ENCODE results near the gene MDP1.

Gene MDP1

DNA sequence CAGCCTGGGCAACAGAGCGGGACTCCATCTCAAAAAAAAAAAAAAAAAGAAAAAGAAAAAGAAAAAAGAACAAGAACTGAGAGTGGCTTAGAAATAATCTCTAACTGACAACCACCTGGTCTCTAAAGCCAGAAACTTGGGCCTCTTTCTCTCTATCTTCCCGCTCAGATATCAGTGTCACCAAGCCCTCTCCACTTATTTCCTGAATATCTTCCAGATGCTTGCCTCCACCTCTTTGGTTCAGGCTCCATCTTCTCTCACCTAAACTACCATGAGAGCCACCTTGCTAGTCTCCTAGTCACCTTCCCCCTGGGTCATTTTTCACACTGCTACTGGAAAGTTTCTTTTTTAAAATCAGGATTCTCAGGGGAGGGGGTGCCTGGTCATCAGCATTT, 18.8 kb downstream of the MDP1 start:
- no peak for DNase-seq

DNA sequence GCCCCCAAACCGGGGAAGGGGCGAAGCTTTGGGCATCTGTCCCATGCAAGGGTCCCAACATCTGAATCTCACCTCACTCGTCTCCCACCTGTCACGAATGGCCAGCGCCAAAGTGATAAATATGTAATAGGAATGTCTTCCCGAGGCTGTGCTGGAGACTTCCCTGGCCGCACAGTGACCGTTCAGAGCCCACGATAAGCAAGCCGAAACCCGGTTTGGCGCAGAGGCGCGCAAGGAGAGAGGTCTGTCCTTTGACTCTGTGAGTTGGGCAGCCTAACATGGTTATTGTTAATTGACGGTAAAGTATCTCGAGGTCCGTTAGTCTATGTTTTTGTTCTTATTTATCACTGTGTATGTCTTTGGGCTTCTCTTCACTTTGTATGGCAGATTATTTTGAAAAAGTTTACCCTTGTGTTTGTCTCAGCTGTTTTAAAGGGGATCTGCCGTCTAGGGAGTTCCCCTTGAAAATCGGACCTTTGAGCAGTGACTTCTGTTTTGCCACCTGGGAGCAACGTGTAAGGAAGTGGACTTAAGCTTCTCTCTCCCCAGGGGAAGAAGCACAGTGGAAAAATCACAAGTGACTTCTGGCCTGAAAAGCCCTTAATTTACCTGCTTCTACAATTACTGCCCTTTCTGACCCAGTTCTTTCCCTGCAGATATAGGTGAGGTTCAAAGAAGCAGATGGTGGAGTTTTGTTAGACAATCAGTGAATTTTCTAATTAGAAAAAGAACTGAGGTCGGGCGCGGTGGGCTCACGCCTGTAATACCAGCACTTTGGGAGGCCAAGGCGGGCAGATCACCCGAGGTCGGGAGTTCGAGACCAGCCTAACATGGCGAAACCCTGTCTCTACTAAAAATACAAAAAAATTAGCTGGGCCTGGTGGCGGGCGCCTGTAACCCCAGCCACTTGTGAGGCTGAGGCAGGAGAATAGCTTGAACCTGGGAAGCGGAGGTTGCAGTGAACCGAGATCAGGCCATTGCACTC, 19.5 kb downstream of the MDP1 start:
- no peak for DNase-seq

DNA sequence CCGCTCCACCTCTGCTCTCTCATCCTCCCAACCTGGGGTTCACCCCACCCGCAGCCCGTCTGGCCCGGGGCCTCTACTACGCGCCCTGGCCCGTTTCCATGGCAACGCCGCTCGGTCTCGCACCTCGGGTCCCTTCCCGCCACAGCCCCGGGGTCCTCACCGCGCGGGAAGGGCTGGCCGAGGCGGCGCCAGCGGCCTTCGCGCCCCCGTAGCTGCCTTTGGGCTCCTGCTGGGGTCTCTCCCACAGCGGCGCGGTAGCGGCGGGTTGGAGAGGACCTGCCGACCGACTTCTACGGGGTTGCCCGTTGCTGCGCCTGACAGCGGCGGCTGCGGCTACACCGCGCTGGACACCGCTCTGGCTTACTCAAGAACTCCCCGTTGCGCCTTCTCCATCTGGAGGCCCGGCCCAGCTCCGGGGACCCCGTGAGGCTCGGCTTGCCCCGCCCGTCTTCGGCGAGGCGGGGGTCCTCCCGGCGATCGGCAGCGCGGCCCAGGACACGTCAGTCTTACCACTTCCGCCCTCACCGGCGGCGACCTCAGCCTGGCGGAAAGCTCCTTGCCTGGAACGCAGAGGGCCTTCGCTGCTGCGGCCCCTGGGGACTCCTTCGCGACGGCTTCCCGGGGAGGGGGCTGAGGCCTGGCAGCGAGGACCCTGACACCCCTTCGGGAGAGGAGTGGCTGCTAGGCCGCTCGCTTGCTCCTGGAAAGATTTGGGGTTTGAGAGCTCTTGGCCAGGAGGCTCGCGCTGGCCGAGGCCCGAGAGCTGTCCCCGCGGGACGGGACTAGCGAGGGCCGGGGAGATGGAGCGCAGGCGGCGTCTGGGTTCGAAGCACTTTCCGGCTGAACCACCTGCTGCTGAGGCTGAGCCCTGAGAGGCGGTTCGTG, 20.4 kb downstream of the MDP1 start, which contains the start of gene TM9SF1:
Gene TM9SF1, minus strand, starts transcription at position 256 of the 885 bp plus-strand sequence. CDS start 422 bp downstream, outside the sequence.
- no peak for DNase-seq

DNA sequence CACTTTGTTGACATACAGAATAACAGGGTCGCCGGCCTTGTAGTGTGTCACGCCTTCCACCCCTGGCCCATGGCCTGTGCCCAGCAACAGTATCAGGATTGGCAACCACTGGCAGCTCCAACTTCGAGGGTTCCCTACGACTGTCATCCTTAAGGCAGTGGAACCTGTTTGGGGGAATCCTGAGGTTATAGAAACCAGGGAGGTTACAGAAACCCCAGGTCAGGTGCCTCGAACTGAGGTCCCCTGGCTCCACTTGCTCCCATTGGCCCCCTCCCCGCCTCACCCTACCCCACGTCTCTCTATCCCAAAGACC, 21.0 kb downstream of the MDP1 start:
- no peak for DNase-seq

DNA sequence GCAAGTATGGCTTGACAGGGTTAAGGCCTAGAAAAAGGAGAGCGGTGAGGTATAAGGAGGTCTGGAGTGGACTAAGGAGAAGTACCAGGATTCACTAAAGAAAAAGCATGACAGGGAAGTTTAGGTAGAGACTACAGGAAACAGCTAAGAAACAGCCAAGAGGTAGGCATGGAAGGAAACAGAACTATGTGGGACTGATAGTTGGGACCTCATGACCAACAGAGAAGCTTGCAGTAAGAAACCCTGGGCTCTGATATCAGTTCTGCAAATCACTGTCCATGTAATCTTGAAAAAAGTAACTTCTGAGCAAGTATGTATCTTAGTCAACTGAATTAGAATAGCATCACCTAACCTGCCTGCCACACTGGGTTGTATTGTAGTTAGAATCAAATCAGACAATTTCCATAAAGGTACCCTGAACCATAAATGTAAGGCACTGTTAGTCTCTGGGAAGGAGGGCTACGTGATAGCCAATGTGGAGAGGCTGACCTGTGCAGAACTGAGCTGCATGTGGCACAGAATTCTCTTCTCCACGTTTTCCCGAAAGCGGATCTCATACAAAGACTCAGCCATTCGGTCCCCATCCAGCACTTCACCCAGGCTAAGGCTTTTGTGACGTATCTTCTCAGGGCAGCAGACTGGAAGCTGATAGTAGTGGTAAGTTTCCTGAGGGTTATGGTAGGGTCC, 21.5 kb downstream of the MDP1 start:
- no peak for DNase-seq

DNA sequence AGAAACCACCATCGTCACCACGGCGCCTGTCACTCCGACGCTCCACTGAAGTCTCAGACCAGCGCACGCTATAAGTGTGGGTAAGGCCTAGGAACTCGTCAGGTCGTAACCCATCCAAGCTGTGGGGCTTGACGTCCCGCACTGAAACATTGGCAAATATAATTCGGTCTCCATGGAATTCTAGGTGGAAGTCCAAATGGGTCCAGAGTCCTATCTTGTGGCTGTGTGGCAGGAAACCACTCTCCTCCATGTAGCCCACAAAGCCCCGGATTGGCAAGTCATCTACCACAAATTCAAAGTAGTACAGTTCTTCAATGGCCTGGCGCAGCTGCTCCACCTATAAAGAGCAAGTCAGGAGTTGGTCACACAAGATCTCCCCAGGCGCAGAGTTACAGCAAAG, 22.9 kb downstream of the MDP1 start:
- DNase-seq, result no peak

DNA sequence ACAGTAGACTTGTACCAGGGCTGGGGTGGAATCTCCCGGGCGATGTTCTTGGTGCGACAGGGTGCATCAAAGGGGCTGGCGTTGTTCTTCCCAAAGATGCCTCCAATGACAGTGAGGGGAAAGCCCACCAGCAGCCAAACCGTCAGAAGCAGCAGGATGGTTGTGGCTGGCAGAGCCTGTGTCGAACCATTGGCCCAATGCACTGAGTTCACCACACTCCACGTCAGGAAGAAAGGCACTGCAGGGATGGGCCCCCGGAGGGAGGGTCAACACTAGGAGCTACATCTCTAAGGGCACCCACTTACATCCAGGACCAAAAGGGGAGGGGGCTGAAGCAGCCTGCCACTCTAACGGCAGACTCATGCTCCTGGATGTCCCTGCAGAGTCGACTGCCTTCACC, 25.4 kb downstream of the MDP1 start:
- no peak for DNase-seq

DNA sequence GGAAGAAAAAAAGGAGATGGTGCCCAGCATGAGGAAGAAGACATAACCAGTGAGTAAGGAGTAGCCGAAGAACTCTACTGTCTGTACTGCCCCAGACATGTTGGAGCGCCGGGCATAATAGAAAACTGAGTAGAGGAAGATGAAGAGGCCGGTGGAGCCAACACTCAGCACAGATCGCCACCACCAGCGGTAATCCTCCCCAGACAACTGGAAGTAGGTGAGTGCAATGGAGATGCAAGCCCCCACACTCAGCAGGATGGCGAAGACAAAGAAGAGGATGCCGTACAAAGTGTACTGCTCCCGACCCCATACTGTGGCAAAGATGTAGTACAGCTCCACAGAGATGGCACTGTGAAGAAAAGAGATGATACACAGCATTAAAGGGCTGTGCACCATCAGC, 26.4 kb downstream of the MDP1 start:
- DNase-seq, result no peak

DNA sequence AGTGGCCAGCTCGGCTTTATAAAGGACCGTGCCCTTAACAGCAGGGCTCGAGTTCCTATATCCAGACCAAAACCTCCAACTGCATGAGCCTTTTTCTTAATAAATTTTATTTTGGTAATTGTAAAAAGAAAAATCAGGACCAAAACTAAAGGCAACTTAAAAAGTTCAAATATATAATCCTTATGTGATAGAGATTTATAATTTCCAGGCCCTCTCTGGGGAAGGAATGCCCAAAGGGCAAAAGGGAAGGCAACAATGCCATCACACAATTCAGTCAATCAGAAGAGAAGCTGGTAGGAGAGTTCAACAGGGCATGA, 26.8 kb downstream of the MDP1 start:
- DNase-seq, result no peak

DNA sequence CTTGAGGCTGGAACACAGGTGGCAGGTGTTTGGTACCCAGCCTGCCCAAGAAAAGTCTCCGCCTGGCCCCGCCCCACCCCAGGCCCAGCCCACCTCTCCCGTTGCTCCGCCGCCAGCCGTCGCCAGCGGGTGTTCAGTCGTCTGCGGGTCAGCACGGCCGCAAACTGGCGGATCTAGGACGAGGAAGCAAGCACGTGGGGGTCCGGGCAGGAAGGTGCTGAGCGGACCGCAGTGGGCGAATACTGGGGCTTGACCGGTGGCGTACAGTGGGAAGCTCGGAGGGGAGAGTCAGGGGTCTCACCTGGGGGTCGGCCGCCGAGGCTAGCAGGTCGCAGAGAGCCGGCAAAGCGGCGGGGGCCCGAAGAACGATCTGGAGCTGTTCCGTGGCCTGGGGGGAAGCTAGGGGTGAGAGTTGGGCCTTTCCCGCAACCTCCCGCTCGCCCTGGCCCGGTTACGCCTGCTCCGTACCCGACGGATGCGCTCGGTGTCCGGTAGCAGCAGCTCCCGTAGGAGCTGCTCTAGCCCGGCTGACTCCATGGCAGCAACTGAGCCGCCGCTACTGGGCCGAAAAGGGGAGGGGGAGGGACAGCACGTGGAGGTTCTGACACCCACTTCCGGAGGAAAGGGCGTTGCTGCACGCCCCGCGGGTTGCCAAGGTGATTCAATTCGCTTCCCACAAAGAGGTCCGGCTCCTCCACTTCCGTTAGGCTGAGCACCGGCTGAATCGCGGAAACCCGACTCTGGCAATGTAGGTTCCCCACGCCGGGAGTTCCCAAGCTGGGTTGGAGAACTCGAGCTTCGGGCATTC, 27.4 kb downstream of the MDP1 start, which contains the start of gene IPO4:
Gene IPO4, minus strand, starts transcription at position 566 of the 808 bp plus-strand sequence. Its CDS starts 29 bp downstream, at position 537.
- peak; percentile 95 for DNase-seq

DNA sequence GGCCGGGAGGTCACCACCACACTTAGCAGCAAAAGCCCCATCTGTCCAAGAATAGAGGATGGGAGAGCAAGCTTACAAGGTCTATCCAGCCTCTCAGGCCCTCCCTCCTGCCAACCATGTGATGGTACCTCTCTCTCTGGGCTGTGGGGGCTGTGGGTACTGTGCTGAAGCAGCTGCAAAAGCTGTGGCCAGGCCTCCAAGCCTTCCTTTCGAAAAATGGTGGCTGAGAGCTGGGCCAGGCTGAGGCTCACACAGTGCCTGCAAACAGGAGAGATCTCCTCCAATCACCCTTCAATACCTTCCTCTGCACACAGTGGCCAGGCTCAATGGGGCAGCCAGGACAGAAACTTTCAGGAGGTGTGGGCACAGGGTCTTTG, 28.3 kb downstream of the MDP1 start:
- DNase-seq, result no peak

DNA sequence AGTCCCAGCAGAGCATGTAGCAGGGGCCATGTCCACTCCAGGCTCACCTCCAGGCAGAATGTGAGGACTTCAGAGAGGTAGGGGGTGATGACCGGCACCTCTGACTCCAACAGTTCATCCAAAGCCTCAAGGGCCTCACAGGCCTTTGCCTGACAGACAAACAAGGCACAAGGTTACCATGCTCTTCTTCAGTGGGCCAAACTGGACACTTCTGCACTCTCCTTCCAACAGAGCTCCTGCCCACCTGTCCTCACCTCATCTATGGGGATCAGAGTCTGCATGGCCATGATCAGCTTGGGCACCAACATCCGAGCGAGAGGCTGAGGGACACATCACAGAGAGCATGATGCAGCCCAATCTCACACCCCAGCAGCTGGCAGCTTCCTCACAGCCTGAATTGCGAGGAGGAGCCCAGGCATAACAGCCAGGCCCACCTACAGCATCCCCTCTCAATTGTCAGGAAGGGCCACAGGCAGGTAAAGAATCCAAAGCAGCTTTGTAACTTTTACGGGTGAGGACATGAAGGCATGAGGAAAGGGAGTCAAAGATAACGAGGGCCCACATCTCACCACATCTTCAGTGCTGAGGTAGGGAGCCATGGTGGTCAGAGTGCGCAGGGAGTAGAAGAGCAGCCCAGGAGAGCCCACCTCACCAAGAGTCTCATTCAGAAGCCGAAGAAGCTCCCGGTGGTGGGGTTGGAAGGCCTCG, 28.9 kb downstream of the MDP1 start:
- DNase-seq, result no peak

DNA sequence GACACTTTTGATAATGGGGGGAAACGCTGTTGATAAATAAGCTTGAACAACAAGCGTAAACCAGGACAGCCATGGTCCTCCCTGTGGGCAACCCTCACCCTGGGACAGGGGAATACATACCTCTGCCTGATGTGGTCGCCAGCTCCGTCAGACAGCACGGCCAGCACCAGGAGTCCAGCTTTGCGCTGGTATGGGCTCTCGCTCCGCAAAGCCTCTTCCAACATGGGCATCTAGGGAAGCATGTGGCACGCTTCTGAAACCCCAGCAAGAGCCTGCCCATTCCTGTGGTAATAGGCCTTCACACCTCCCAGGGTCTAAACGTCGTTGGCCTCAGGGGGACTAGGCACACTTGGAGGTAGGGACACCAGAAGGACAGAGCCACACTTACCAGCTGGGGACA, 30.1 kb downstream of the MDP1 start:
- no peak for DNase-seq

DNA sequence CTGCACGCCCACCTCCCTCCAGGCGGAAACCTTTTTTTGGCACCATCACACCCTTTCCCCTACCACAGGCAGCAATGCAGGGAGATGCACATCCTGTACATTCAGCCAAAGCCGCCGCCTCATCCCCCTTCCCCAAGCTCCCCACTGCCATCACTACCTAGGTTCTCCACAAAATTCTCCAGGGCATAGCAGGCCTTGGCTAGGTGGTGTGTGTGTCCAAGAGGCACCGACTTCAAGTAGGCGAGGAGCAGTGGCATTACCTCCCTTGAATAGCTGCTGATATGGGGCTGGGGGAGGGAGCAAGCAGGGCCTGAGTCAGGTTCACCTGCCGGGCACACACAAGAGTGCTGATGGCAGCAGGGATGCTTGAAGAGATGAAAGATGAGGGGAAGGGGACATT, 30.8 kb downstream of the MDP1 start:
- no peak for DNase-seq

DNA sequence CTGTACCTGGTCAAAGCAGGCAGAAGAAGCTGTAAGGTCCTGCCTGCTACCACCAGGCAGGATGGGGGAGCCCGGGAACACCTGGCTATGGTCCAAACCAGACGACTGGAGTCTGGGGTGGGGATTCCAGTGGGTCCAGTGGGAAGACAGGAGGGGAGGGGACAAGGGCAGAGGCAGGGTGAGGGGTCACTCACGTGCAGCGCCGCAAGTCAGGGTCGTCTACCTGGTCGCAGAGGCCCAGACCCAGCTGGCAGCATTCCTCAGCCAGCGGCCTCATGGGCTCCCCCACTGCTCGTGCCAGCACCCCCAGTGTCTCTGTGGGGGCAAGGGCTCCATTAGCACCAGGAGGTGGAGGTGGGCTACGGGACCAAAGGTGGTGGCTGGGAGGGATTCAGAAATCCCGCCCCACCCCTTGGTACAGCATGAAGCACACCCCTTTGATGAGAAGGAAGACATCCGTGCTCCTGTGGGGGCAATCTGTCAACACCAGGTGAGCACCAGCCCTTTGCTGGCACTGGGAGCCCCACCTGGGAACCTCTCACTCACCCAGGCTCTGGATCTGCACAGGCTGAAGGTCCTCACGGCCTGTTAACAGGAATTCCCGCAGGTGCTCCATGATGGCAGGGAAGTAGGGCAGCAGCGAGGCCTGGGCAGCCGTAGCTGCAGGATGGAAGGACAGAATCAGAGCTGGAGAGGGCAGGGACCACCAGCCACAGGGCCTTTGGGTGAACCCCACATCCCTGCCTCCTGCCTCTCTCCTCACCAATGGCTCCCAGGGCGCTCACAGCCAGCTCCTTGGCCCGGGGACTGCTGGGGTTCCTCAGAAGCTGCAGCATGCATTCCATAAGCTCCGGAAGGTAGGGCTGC, 31.5 kb downstream of the MDP1 start:
- DNase-seq, result no peak

DNA sequence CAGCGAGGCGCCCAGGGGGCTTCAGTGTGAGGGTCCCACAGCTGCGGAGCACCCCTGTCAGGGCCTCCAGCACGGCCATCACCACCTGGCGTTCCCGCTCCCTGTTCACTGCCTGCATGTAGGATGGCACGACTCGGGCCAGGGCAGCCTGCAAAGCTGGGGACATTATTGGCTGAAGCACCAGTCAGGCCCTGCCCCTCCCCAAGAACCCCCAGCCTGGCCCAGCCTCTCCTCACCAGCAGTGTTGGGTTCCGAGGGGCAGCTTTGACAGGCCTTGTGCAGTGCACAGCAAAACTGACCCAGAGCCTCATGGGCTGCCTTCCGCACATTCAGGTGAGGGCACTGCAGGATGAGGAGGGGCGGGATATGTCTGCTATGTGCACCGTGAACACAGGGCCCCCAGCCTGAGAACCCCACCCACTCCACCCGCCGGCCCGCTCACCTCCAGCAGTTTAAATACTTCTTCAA, 32.8 kb downstream of the MDP1 start:
- no peak for DNase-seq

DNA sequence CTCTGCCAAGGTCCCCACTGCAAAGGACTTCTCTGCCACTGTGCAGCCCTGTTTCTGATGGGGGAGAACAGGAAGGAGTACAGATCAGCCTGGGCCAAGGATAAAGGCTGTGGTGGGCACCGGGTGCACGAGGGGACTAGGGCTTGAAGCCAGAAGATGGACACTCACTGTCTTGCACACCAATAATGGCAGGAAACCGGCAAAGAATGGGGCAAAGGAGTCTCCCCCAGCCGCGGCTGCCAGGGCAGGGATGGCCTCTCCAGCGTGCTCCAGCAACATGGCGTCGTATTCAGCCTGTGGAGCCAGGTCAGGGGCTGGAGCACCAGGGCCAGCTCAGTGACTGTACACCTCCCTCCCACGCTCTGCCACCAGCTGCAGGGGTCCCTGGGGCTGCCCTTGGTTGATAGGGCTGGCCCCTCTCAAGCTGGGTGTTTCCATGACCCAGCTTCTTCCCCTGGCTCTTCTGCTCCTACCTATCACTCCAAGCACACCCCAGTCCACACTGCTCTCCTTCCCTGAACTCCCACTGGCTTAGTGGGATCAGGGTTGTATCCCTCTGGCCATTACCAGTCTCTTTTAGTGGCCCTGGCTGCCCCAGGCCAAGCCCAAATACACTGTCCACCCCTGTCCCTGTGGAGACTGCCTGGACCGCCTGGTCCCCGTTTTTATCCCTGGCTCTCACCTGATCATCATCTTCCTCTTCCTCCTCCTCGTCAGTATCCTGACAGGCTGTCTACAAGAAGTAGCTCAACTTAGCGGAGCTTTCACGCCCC, 33.6 kb downstream of the MDP1 start:
- DNase-seq, result no peak

DNA sequence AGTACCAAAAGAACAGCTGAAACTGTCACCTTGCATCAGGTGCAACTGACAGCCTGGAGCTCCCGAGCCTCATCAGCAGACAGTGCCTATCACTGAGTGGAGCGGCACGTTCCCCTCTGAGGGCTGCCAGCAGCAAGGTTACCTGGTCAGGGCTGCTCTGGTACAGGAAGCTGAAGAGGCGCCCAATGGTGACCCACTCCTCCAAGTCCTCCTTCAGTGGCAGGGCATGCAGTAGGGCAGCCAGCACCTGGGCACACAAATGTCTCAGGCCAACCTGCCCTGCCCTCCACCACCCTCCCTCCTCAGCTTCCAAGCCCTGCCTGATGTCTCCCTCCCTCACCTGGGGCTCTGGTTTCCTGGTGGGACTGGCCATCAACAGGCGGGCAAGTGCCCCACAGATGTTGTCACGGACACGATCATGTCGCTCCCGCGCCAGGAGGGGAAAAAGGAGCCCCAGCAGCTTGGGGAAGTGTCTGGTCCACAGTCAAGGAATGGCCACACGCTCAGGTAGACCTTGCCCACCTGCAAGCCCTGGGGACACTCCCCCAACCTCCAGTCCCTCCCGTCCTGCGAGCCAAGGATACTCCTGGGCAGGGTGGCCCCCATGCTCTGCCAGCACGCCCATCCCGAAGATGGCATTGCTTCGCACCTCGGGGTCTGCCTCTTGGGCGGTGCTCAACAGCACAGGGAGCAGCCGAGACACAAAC, 34.3 kb downstream of the MDP1 start:
- no peak for DNase-seq
